Measurements from ENCODE around the gene SLC16A1.

SLC16A1 gene

GRCh38 chr1:112881742-112882127, 74.3 kb downstream of the SLC16A1 start:
- no peak for DNase-seq (ENCODE audit: low spot score)

DNA sequence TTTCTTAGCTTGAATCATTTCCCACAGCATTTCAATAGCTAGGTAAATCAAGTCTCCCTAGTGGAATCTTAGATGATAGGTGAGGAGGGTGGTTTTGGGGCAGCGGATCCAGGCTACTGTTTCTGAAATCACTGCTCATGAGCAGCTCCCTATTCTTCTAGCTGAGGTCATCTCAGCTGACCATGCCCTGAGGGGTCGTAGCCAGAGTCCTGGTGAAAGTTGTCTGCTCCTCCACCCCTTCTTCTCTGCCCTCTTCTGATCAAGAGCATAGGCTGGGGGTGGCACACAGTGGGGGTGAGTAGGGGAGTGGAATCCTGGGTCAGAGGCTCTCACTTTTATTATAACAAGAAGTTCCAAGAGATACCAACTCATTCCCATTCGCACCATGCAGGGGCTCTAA, 76.2 kb downstream of the SLC16A1 start:
- no peak for DNase-seq (ENCODE audit: low spot score)

- no peak for DNase-seq (ENCODE audit: low spot score)
These were observed 77.7 kb downstream of the SLC16A1 start for GRCh38 chr1:112878321-112878720.

GRCh38 chr1:112877750-112878149, 78.2 kb downstream of the SLC16A1 start:
- no peak for DNase-seq (ENCODE audit: low spot score)

GRCh38 chr1:112876315-112876714, 79.7 kb downstream of the SLC16A1 start:
- DNase-seq (ENCODE audit: low spot score), result no peak

GRCh38 chr1:112872551-112872962, 83.4 kb downstream of the SLC16A1 start:
- no peak for DNase-seq (ENCODE audit: low spot score)

DNA sequence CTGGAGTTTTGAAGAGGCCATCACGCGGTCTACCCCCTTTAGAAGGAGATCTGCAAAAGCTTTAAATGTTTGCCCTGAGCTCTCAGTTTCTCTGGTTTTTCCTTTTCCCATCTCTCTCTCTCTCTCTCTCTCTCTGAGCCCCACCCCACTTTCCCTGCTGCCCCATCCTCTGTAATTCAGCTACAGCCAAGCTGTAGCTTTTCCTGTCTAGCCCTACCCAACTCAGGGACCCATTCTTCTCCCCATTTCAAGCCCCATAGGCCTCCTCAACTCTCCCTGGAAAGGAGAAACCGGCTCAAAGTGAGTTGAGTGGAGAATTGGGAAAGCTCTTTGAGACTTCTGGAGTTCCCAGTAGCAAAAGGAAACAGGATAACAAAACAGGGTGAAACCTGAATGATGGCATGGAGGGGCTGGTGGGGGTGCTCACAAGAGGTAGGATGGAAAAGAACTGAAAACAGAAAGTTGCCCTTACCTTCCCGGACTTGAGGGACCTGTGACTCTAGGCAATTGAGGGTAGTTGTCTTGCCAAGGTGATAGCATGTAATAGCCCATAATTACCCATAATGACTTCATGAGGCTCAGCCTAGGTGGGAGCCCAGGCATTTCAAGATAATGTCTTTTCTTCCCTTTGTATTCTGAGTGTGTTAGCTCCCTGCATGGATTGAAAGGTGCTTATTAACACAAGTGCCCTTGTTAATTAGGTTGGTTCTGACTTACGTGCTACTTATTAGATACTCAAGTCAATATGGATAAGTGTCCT, 84.9 kb downstream of the SLC16A1 start:
- DNase-seq (ENCODE audit: low spot score), result no peak

DNA sequence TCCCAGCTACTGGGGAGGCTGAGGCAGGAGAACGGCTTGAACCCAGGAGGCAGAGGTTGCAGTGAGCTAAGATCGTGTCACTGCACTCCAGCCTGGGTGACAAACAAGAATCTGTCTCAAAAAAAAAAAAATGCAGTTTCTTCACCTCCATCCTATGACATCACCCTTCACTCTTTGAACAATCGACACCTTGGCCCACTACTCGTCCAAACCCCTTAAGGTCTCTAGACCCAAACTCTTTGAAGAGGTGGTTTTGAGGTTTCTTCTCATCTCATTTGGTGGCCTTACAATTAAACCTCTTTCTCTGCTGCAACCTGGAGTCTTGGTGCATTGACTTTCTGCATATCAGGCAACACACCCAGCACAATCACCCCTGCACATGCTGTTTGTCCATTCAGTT, 86.1 kb downstream of the SLC16A1 start:
- no peak for DNase-seq (ENCODE audit: low spot score)

DNA sequence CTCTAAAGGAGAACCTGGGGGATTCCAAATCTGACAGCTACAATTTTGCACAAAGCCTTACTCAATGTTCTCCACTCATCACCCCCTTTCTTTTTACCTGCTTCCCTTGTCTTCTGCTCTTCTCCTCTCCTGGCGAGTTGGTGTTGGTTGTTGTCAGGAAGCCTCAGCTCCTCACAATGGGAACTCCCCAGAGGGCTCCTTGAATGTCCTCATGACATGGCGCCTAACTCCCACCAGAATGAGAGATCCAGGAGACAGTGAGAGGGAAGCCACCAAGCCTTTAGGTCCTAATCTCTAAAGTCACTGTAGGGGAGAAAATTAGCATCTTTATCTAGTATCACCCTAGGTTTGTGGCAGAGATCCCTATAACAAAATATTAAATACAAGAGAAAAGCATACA, 87.8 kb downstream of the SLC16A1 start:
- no peak for DNase-seq (ENCODE audit: low spot score)

GRCh38 chr1:112866981-112867380, 89.0 kb downstream of the SLC16A1 start:
- DNase-seq (ENCODE audit: low spot score), result no peak

DNA sequence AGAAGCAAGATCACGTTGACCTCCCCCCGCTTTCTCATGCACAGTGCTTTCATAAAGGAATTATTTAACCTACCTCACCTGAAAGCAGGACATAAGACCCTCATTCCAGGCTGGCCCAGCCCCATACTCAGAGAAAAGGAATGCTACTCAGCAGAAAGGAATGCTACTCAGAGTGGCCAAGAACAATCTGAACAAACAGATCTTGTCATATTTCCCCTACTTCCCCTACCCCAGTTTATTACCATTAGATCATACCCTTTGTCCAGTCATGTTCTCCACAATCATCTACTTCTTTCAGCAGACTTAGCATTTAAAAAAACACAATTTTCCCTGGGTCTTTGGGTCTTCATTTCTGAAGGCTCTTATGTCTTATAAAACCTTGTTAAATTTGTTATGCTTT, 89.8 kb downstream of the SLC16A1 start:
- peak; percentile 37 for DNase-seq (ENCODE audit: low spot score)

- DNase-seq (ENCODE audit: low spot score), result no peak
These were observed 93.1 kb downstream of the SLC16A1 start for GRCh38 chr1:112862753-112863426.
